CD4-positive, alpha-beta T cell (primary cell): ENCODE data around the gene ZBTB7A. TPM values are rescaled to one million over a fixed set of nuclear protein-coding genes. Genes with fewer than 3 reads are reported as not detected.

Experiments used
- ATAC-seq: fragments of 200-7000 bp; cut with Tn5 transposase; one replicate; pipeline ENCODE4 v1.10.0; 2022; ENCODE audit warnings: mild to moderate bottlenecking; ENCODE audit not compliant: poor library complexity
- CTCF ChIA-PET: fragments of 350-600 bp; sonication (Branson Sonifier 250); formaldehyde crosslinking; loops from one replicate; lab custom pipeline; 2021; ENCODE audit warnings: antibody characterized with exemption, inconsistent platforms; lab: Charles Lee
- POLR2A ChIA-PET: fragments of 350-600 bp; sonication (Branson Sonifier 250); formaldehyde crosslinking; loops from one replicate; lab custom pipeline; 2021; ENCODE audit warnings: antibody characterized with exemption, inconsistent platforms; lab: Charles Lee
- DNase-seq, 14 experiments: peaks; one replicate each; pipeline ENCODE4 v3.0.0-alpha.2; 2013 to 2020; ENCODE audit warnings: mixed read lengths in 2 of 14
- H3K27ac ChIP-seq, 2 donors: one replicate each; pipeline versions ENCODE4 v1.5.1 to v1.7.0; 2013; ENCODE audit warnings: low read length in 2 of 2, low read depth in 1 of 2, mild to moderate bottlenecking in 1 of 2
- H3K27me3 ChIP-seq, 2 experiments: 1 replicate in 1 of 2; 2 replicates in 1 of 2; pipeline versions ENCODE4 v1.6.1 to v1.7.0; 2013; ENCODE audit warnings: low read length in 2 of 2, control low read depth in 1 of 2, mild to moderate bottlenecking in 1 of 2, moderate library complexity in 1 of 2; ENCODE audit not compliant: insufficient read depth in 2 of 2, control insufficient read depth in 1 of 2
- H3K36me3 ChIP-seq: one replicate; pipeline ENCODE4 v1.6.1; 2013; ENCODE audit warnings: low read length, control low read depth; ENCODE audit not compliant: insufficient read depth
- H3K4me1 ChIP-seq: one replicate; pipeline ENCODE4 v1.6.1; 2013; ENCODE audit warnings: low read length, control low read depth; ENCODE audit not compliant: insufficient read depth
- H3K4me3 ChIP-seq: one replicate; pipeline ENCODE4 v1.5.1; 2013; ENCODE audit warnings: mild to moderate bottlenecking, low read length, moderate library complexity
- H3K9me3 ChIP-seq, 2 experiments: 1 replicate in 1 of 2; 2 replicates in 1 of 2; pipeline versions ENCODE4 v1.6.1 to v1.7.0; 2013; ENCODE audit warnings: low read length in 2 of 2, mild to moderate bottlenecking in 2 of 2, control low read depth in 1 of 2, moderate library complexity in 1 of 2; ENCODE audit not compliant: control insufficient read depth in 1 of 2, insufficient read depth in 1 of 2
- H3K27ac Mint-ChIP-seq: one replicate; pipeline ENCODE4 v1.8.0; 2020; ENCODE audit warnings: mixed read lengths
- H3K27me3 Mint-ChIP-seq: one replicate; pipeline ENCODE4 v1.8.0; 2021; ENCODE audit warnings: mixed read lengths
- H3K36me3 Mint-ChIP-seq: one replicate; pipeline ENCODE4 v1.8.0; 2021; ENCODE audit warnings: low read depth, mixed read lengths
- H3K4me1 Mint-ChIP-seq: one replicate; pipeline ENCODE4 v1.8.0; 2021; ENCODE audit warnings: low read depth, mixed read lengths
- H3K4me3 Mint-ChIP-seq: one replicate; pipeline ENCODE4 v1.8.0; 2020; ENCODE audit warnings: mild to moderate bottlenecking, mixed read lengths
- H3K9me3 Mint-ChIP-seq: one replicate; pipeline ENCODE4 v1.8.0; 2020; ENCODE audit warnings: mixed read lengths
- CTCF ChIP-seq: fragments of 200-600 bp; IDR thresholded peaks from one replicate; pipeline ENCODE4 v1.8.0; 2022; ENCODE audit warnings: antibody characterized with exemption, mild to moderate bottlenecking
- intact Hi-C, 2 experiments: fragments of 100-400 bp; cut with DNase I in 1 of 2; cut with micrococcal nuclease in 1 of 2; formaldehyde crosslinking; loops; one replicate each; pipeline versions ENCODE4 v1.15.1 to v1.9.0; 2023 to 2025; cut with DNase I, micrococcal nuclease
- total RNA-seq, 174 experiments: library from RNA in 2 of 174; stranded (reverse) in 2 of 174; gene quantifications; one replicate each; pipeline ENCODE4 v1.2.3 and lab custom pipeline; 2021 to 2026

Gene ZBTB7A
- total RNA-seq, 2 experiments from 2014 or later: 44.2 to 47.2 TPM

DNA sequence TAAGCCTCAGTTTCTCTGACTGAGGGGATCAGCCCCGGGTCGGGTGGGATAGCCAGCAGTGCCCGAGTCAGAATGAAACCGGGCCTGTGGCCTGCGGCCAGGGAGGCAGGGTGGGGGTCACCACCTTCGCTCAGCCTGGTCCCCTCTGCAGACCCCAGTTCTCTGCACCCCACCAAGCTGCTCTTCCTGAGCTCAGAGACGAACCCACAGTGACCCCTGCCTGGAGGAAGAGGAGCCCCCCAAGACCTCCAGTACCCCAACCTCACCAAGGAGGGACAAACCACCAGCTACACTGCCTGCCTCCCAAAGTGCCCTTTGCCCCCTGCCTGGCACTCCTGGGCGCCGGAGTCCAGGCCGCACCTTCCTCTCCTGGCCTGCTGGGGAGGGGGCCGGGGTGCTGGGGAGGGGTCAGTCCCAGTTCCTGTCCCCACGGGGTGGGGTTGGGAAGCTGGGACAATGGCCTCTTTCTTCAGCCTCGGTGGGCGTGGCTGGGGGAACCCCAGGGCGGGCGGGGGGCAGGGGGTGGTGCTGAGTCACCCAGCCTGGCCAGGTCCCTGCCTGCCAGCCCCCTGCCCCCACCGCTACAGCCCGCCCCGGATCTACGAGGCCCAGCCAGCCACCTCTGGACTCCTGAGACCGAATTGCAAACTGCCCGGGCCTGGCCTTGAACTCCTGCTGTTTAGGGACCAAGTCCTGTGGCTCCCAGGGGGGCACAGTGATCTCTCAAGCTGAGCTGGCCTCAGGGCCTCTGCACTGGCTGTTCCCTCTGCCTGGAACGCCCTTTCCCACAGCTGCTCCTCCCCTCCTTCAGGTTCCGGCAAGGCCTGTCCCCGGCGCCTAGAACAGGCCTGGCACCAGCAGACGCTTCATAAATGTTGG lies 14.3 kb downstream of the ZBTB7A start:
- POLR2A ChIA-PET: no interaction called here
- no peak for ATAC-seq

DNA sequence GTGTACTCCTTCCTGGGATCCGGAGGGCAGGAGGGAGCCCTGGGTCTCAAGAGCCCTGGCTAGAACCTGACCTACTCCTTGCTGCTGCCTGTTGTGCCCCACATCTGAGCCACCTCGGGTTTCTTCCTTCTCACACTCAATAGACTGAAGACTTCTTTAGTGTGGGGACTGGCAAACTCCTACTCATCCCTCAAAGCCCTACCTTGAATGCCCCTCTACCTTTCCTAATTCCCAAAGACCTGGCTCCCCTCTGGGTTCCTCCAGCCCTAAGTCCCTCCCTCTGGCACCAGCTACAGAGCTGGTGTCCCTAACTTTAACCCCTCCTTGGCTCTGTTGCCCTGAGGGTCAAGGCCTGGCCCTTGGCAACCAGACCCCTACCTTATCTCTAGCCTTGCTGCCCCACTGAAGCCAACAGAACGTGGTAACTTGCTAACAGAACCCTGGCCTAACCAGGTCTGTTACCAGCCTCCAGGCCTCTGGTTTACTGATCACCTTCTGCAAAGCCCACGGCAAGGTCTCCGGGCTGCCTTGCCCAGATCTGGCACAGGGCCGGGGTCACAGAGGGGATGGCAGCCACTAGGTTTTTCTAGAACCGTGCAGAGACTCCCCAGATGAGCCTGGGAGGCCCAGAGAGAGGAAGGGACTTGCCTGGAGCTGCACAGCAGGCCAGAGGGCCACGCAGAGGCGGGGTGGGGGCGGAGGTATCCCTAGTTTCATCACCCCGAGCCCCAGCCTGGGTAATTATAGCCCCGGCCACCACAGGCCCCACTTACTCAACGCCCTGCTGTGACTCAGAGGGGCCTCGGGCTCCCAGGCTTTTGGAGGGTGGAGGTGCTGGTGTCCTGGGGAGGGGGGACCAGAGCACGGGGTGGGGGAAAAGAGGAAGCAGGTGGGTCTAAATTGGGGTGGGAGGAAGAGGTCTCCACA lies 15.3 kb downstream of the ZBTB7A start:
- H3K36me3 ChIP-seq: peaks cover 74% of the 10 kb centered on the region
- CTCF ChIA-PET: interaction anchor here (1.9 kb wide), 1 partner anchor 89 kb away, joined by 5 read pairs; no protein-coding TSS in a partner anchor
- peak in 2 of 14 experiments; percentile 63 to 71 for DNase-seq
- H3K4me3 ChIP-seq: no peak overlapping the region
- no peak overlapping the region for H3K4me3 Mint-ChIP-seq
- H3K4me1 ChIP-seq: peaks cover 36% of the 10 kb centered on the region
- peaks cover 33% of the 10 kb centered on the region for H3K4me1 Mint-ChIP-seq
- intact Hi-C loops: no loop called here
- peaks cover 61% of the 10 kb centered on the region for H3K36me3 Mint-ChIP-seq
- peak overlapping the region; percentile 81 for H3K27ac Mint-ChIP-seq
- POLR2A ChIA-PET: no interaction called here
- H3K27me3 Mint-ChIP-seq: no peaks in the 10 kb centered on the region
- no peaks in the 10 kb centered on the region for H3K9me3 Mint-ChIP-seq
- no peak for ATAC-seq
- H3K9me3 ChIP-seq: no peaks in the 10 kb centered on the region
- no peak for TF ChIP-seq CTCF
- H3K27ac ChIP-seq: peak overlapping the region; percentile 21 to 36
- no peaks in the 10 kb centered on the region for H3K27me3 ChIP-seq

More for the DNA sequence above, 14.3 kb downstream of the ZBTB7A start:
- Mint-ChIP-seq H3K27ac (peak overlapping the region; percentile 54), H3K27me3 (no peaks in the 10 kb centered on the region), H3K4me1 (peaks cover 32% of the 10 kb centered on the region), H3K36me3 (peaks cover 63% of the 10 kb centered on the region), H3K4me3 (no peak overlapping the region), H3K9me3 (no peaks in the 10 kb centered on the region)
- no peak for TF ChIP-seq CTCF
- CTCF ChIA-PET: no interaction called here
- no peak overlapping the region for H3K4me3 ChIP-seq
- no peak overlapping the region for H3K27ac ChIP-seq
- peaks cover 69% of the 10 kb centered on the region for H3K36me3 ChIP-seq
- no peaks in the 10 kb centered on the region for H3K27me3 ChIP-seq
- peaks cover 33% of the 10 kb centered on the region for H3K4me1 ChIP-seq
- DNase-seq: peak in 2 of 14 experiments; percentile 61 to 63
- H3K9me3 ChIP-seq: no peaks in the 10 kb centered on the region
- intact Hi-C loops: no loop called here

GRCh38 chr19:4049432-4049831 lies 17.3 kb downstream of the ZBTB7A start:
- Mint-ChIP-seq H3K27me3 (no peaks in the 10 kb centered on the region), H3K9me3 (no peaks in the 10 kb centered on the region), H3K4me3 (no peak overlapping the region), H3K27ac (peak overlapping the region; percentile 81), H3K4me1 (peaks cover 38% of the 10 kb centered on the region), H3K36me3 (peaks cover 59% of the 10 kb centered on the region)
- H3K9me3 ChIP-seq: no peaks in the 10 kb centered on the region
- no peak for TF ChIP-seq CTCF
- no peak for ATAC-seq
- H3K27me3 ChIP-seq: no peaks in the 10 kb centered on the region
- no peak overlapping the region for H3K4me3 ChIP-seq
- H3K36me3 ChIP-seq: peaks cover 68% of the 10 kb centered on the region
- intact Hi-C loops: no loop called here
- POLR2A ChIA-PET: interaction anchor here (1.0 kb wide), 1 partner anchor 17 kb away, joined by 3 read pairs; the partner anchor contains the start of gene ZBTB7A
- DNase-seq: no peak
- H3K4me1 ChIP-seq: peaks cover 37% of the 10 kb centered on the region
- no peak overlapping the region for H3K27ac ChIP-seq
- CTCF ChIA-PET: interaction anchor here (2.2 kb wide), 1 partner anchor 90 kb away, joined by 7 read pairs; no protein-coding TSS in a partner anchor
